ENCODE measurements around the gene SERINC3. TPM values are rescaled to one million over a fixed set of nuclear protein-coding genes. Genes with fewer than 3 reads are reported as not detected.

SERINC3 gene
- total and polyA plus RNA-seq, 2 experiments from 2014 or later = 80.0 to 128 TPM

DNA sequence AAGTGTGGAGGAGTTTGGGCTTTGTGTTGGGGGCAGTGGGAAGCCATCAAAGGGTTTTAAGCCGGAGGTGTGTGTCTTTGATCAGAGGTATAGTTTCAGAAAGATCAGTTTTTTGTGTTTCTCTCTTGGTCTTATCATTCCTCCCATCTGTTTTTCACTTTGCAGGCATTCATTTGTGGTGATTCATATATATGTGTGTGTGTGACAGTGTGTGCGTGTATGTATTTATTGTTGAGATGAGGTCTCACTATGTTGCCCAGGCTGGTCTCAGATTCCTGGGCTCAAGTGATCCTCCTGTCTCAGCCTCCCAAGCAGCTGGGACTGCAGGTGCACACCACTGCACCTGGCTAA is 11.1 kb upstream of the SERINC3 start:
- Histone ChIP-seq H4K20me1 (ENCODE audit: insufficient read depth, poor library complexity, severe bottlenecking) (no peaks in the 10 kb centered on the region), H3K79me2 (peaks cover 36% of the 10 kb centered on the region), H3K4me3 (no peak overlapping the region), H3K9me3 (ENCODE audit: low read depth) (no peaks in the 10 kb centered on the region), H2AFZ (no peak overlapping the region), H3K27ac (peak overlapping the region; percentile 62), H3K4me2 (peak overlapping the region; percentile 85), H3K4me1 (ENCODE audit: insufficient read depth) (no peaks in the 10 kb centered on the region), H3K27me3 (no peaks in the 10 kb centered on the region), H3K36me3 (replicated peaks; ENCODE audit: insufficient read depth, low read depth) (no peaks in the 10 kb centered on the region), H3K9me2 (replicated peaks; ENCODE audit: insufficient read depth) (no peaks in the 10 kb centered on the region)
- DNase-seq (ENCODE audit: low spot score) = no peak
- WGBS (ENCODE audit: low lambda C conversion rate, missing lambda C conversion rate) = 69% methylated on average over 2 of the region's 2 CpGs
- TF ChIP-seq, protein P1, sequence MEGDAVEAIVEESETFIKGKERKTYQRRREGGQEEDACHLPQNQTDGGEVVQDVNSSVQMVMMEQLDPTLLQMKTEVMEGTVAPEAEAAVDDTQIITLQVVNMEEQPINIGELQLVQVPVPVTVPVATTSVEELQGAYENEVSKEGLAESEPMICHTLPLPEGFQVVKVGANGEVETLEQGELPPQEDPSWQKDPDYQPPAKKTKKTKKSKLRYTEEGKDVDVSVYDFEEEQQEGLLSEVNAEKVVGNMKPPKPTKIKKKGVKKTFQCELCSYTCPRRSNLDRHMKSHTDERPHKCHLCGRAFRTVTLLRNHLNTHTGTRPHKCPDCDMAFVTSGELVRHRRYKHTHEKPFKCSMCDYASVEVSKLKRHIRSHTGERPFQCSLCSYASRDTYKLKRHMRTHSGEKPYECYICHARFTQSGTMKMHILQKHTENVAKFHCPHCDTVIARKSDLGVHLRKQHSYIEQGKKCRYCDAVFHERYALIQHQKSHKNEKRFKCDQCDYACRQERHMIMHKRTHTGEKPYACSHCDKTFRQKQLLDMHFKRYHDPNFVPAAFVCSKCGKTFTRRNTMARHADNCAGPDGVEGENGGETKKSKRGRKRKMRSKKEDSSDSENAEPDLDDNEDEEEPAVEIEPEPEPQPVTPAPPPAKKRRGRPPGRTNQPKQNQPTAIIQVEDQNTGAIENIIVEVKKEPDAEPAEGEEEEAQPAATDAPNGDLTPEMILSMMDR (IDR thresholded peaks at IDR 0.05; ENCODE audit: poor library complexity) = no peak
- TF ChIP-seq EZH2phosphoT487 (IDR thresholded peaks at IDR 0.05; ENCODE audit: low read depth, severe bottlenecking, unreplicated experiment) (no peak), EZH2 (IDR thresholded peaks at IDR 0.05; ENCODE audit: borderline replicate concordance) (no peak)

DNA sequence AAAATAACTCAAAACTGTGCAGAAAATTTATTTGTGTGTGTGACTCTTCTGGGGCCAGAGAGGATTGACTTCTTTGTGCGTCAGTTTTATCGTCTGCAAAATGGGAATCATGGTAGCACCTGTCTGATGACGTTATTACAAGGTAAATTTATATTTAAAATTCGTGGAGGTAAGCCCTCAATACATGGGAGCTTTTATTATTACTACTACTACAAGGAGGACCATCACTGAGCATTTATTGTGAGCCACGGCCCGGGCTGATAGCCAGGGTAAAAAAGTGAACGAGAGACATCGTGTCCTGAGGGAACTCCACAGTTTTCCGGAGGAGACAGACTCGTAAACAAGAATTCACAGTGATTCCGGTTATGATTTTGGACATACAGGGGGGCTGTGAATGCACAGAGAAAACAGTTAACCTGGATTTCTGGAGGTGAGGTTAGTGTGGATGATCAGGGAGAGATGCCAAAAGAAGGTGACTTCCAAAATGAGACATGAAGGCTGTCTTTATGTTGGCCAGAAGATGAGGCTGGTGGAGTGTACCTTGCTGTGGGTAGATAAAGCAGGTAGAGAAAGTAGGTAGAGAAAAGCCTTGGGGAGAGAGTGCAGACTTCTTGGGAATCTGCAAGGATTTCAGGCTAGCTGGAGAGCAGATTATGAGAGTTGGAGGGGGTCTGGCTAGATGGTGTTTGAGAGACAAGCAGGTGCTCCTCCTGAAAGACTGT is 10.6 kb upstream of the SERINC3 start:
- Histone ChIP-seq H3K4me2 (peak overlapping the region; percentile 85), H3K27ac (peak overlapping the region; percentile 62), H3K4me1 (ENCODE audit: insufficient read depth) (no peaks in the 10 kb centered on the region), H2AFZ (peak overlapping the region; percentile 96), H3K27me3 (no peaks in the 10 kb centered on the region), H3K9me3 (ENCODE audit: low read depth) (no peaks in the 10 kb centered on the region), H3K4me3 (peak overlapping the region; percentile 74), H3K36me3 (replicated peaks; ENCODE audit: insufficient read depth, low read depth) (no peaks in the 10 kb centered on the region), H3K79me2 (peaks cover 36% of the 10 kb centered on the region), H3K9me2 (replicated peaks; ENCODE audit: insufficient read depth) (no peaks in the 10 kb centered on the region), H4K20me1 (ENCODE audit: insufficient read depth, poor library complexity, severe bottlenecking) (no peaks in the 10 kb centered on the region)
- DNase-seq (ENCODE audit: low spot score) = no peak
- TF ChIP-seq EZH2 (IDR thresholded peaks at IDR 0.05; ENCODE audit: borderline replicate concordance) = no peak
- 29% methylated on average over 11 of the region's 11 CpGs for WGBS (ENCODE audit: low lambda C conversion rate, missing lambda C conversion rate)

DNA sequence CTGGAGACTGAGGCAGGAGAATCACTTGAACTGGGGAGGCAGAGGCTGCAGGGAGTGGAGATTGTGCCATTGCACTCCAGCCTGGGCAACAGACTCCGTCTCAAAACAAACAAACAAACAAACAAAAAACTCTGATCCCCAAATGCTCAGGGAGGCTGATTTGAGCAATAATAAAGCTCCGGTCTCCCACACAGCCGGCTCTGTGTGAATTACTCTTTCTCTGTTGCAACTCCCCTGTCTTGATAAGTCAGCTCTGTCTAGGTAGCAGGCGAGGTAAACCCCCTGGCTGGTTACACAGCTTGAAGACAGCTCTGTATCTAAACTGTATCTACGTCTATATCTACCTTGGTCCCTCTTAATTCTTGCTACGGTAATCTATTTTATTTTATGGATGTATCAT is 6.4 kb upstream of the SERINC3 start:
- H3K9me3 ChIP-seq (ENCODE audit: low read depth) = no peaks in the 10 kb centered on the region
- peaks cover 11% of the 10 kb centered on the region for H3K79me2 ChIP-seq
- H3K36me3 ChIP-seq (replicated peaks; ENCODE audit: insufficient read depth, low read depth) = no peaks in the 10 kb centered on the region
- no peaks in the 10 kb centered on the region for H3K27me3 ChIP-seq
- no peaks in the 10 kb centered on the region for H3K9me2 ChIP-seq (replicated peaks; ENCODE audit: insufficient read depth)
- TF ChIP-seq, protein P1 (IDR thresholded peaks at IDR 0.05; ENCODE audit: poor library complexity) = no peak
- TF ChIP-seq EZH2phosphoT487 (IDR thresholded peaks at IDR 0.05; ENCODE audit: low read depth, severe bottlenecking, unreplicated experiment) (no peak), EZH2 (IDR thresholded peaks at IDR 0.05; ENCODE audit: borderline replicate concordance) (no peak)
- 84% methylated on average over 6 of the region's 6 CpGs for WGBS (ENCODE audit: low lambda C conversion rate, missing lambda C conversion rate)
- H2AFZ ChIP-seq = no peak overlapping the region
- no peak overlapping the region for H3K4me3 ChIP-seq
- no peak for DNase-seq (ENCODE audit: low spot score)
- H3K4me1 ChIP-seq (ENCODE audit: insufficient read depth) = no peaks in the 10 kb centered on the region
- no peaks in the 10 kb centered on the region for H4K20me1 ChIP-seq (ENCODE audit: insufficient read depth, poor library complexity, severe bottlenecking)
- no peak overlapping the region for H3K27ac ChIP-seq
- no peak overlapping the region for H3K4me2 ChIP-seq

DNA sequence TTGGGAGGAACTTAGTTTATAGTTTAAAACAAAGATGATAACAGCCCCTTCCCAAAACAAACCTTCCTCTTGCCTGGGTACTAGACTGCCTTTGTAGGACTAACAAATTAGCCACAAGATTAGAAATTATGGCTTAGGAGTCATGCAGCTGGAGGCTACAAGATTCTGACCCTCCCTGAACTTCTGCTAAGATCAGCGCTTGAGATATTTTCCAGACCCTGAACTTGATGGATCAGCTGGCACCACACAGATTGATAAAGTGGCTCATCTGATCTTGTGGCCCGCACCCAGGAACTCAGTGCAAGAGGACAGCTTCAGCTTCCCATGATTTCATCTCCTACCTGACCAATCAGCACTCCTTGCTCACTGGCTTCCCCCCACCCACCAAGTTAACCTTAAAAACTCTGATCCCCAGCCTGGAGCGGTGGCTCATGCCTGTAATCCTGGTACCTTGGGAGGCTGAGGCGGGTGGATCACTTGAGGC is 5.9 kb upstream of the SERINC3 start:
- no peaks in the 10 kb centered on the region for H4K20me1 ChIP-seq (ENCODE audit: insufficient read depth, poor library complexity, severe bottlenecking)
- peaks cover 6% of the 10 kb centered on the region for H3K79me2 ChIP-seq
- H3K36me3 ChIP-seq (replicated peaks; ENCODE audit: insufficient read depth, low read depth) = no peaks in the 10 kb centered on the region
- H3K4me2 ChIP-seq = no peak overlapping the region
- no peaks in the 10 kb centered on the region for H3K27me3 ChIP-seq
- no peak for TF ChIP-seq EZH2phosphoT487 (IDR thresholded peaks at IDR 0.05; ENCODE audit: low read depth, severe bottlenecking, unreplicated experiment)
- no peak for TF ChIP-seq EZH2 (IDR thresholded peaks at IDR 0.05; ENCODE audit: borderline replicate concordance)
- TF ChIP-seq, protein P1 (IDR thresholded peaks at IDR 0.05; ENCODE audit: poor library complexity) = no peak
- no peak overlapping the region for H2AFZ ChIP-seq
- H3K9me3 ChIP-seq (ENCODE audit: low read depth) = no peaks in the 10 kb centered on the region
- 68% methylated on average over 4 of the region's 4 CpGs for WGBS (ENCODE audit: low lambda C conversion rate, missing lambda C conversion rate)
- DNase-seq (ENCODE audit: low spot score) = no peak
- H3K9me2 ChIP-seq (replicated peaks; ENCODE audit: insufficient read depth) = no peaks in the 10 kb centered on the region
- no peak overlapping the region for H3K4me3 ChIP-seq
- no peaks in the 10 kb centered on the region for H3K4me1 ChIP-seq (ENCODE audit: insufficient read depth)
- no peak overlapping the region for H3K27ac ChIP-seq
